SK-N-SH (cell line): ENCODE results near the gene ZNF503. TPM values are rescaled to one million over a fixed set of nuclear protein-coding genes. Genes with fewer than 3 reads are reported as not detected.

Experiments used
- CTCF ChIA-PET: fragments of 300-600, 350-600 bp; formaldehyde crosslinking; extraction: SDS; loops from one replicate; lab custom pipeline; 2021; lab: Yijun Ruan, JAX
- POLR2A ChIA-PET: fragments of 350-600 bp; sonication (Branson Sonifier 250); formaldehyde crosslinking; extraction: SDS; loops from one replicate; lab custom pipeline; 2020; ENCODE audit warnings: antibody characterized with exemption, inconsistent platforms; lab: Yijun Ruan, JAX
- DNase-seq: peaks from one replicate; pipeline ENCODE4 v3.0.0; 2012
- H2AFZ ChIP-seq: fragments of 200-600 bp; sonication (generic); 2 replicates; pipeline ENCODE4 v1.8.1; 2016; ENCODE audit warnings: antibody characterized with exemption, mild to moderate bottlenecking, low read depth
- H3F3A ChIP-seq: fragments of 200-600 bp; sonication (generic); replicated peaks from 2 replicates; pipeline ENCODE3; 2016; ENCODE audit warnings: antibody characterized with exemption, mild to moderate bottlenecking; ENCODE audit not compliant: insufficient read depth
- H3K27ac ChIP-seq, 2 experiments: fragments of 200-500 bp in 1 of 2; fragments of 200-600 bp in 1 of 2; sonication (Bioruptor generic) in 1 of 2; sonication (generic), shearing (Covaris generic) in 1 of 2; 2 replicates each; pipeline versions ENCODE4 v1.5.1 to v1.6.1; 2014 to 2016; ENCODE audit warnings: low read depth in 2 of 2, inconsistent platforms in 1 of 2, low read length in 1 of 2, mild to moderate bottlenecking in 1 of 2, mixed read lengths in 1 of 2
- H3K27me3 ChIP-seq: fragments of 200-600 bp; sonication (generic), shearing (Covaris generic); 2 replicates; pipeline ENCODE4 v1.6.1; 2016; ENCODE audit warnings: mixed run types; ENCODE audit not compliant: insufficient read depth
- H3K36me3 ChIP-seq, 2 experiments: fragments of 200-500 bp in 1 of 2; fragments of 200-600 bp in 1 of 2; sonication (Bioruptor generic) in 1 of 2; sonication (generic) in 1 of 2; replicated peaks in 1 of 2; 2 replicates each; pipeline versions ENCODE3 to v1.5.1; 2014 to 2016; ENCODE audit warnings: low read length in 1 of 2, mild to moderate bottlenecking in 1 of 2; ENCODE audit not compliant: insufficient read depth in 2 of 2, control insufficient read depth in 1 of 2
- H3K4me1 ChIP-seq, 2 experiments: fragments of 200-500 bp in 1 of 2; fragments of 200-600 bp in 1 of 2; sonication (Bioruptor generic) in 1 of 2; sonication (generic), shearing (Covaris generic) in 1 of 2; 2 replicates each; pipeline versions ENCODE4 v1.5.1 to v1.6.1; 2014 to 2016; ENCODE audit warnings: low read depth in 1 of 2, low read length in 1 of 2, mixed run types in 1 of 2; ENCODE audit not compliant: insufficient read depth in 2 of 2, control insufficient read depth in 1 of 2
- H3K4me2 ChIP-seq: fragments of 200-600 bp; sonication (generic), shearing (Covaris generic); 2 replicates; pipeline ENCODE4 v1.6.1; 2017; ENCODE audit warnings: mixed run types
- H3K4me3 ChIP-seq, 2 experiments: fragments of 200-500 bp in 1 of 2; fragments of 200-600 bp in 1 of 2; sonication (Bioruptor generic) in 1 of 2; sonication (generic), shearing (Covaris generic) in 1 of 2; 2 replicates each; pipeline versions ENCODE4 v1.5.1 to v1.8.1; 2014 to 2016; ENCODE audit warnings: low read depth in 2 of 2, inconsistent platforms in 1 of 2, low read length in 1 of 2, mild to moderate bottlenecking in 1 of 2, mixed read lengths in 1 of 2, moderate library complexity in 1 of 2
- H3K79me2 ChIP-seq: fragments of 200-600 bp; sonication (generic); 2 replicates; pipeline ENCODE4 v1.8.1; 2017; ENCODE audit warnings: mild to moderate bottlenecking; ENCODE audit not compliant: insufficient read depth
- H3K9ac ChIP-seq: fragments of 200-600 bp; sonication (generic); 2 replicates; pipeline ENCODE4 v1.6.1; 2017; ENCODE audit warnings: mixed run types
- H3K9me2 ChIP-seq: fragments of 200-600 bp; sonication (generic); 2 replicates; pipeline ENCODE4 v1.6.1; 2017; ENCODE audit warnings: mixed run types
- H3K9me3 ChIP-seq: fragments of 200-600 bp; sonication (generic); 2 replicates; pipeline ENCODE4 v1.6.1; 2017; ENCODE audit warnings: mixed run types, mild to moderate bottlenecking, moderate library complexity
- H4K20me1 ChIP-seq: fragments of 200-600 bp; sonication (generic); 2 replicates; pipeline ENCODE4 v1.6.1; 2017; ENCODE audit warnings: mild to moderate bottlenecking, mixed run types; ENCODE audit not compliant: insufficient read depth
- ELF1 ChIP-seq: IDR thresholded peaks from 2 replicates; pipeline ENCODE4 v1.4.0; 2012
- EZH2phosphoT487 ChIP-seq: fragments of 200-600 bp; sonication (generic); IDR thresholded peaks from 2 replicates; pipeline ENCODE4 v1.6.1; 2017; ENCODE audit warnings: low read depth, mixed run types, mild to moderate bottlenecking, antibody characterized with exemption, moderate library complexity, borderline replicate concordance
- FOSL2 ChIP-seq: IDR thresholded peaks from 2 replicates; pipeline ENCODE4 v1.4.0; 2012; ENCODE audit warnings: low read depth, mild to moderate bottlenecking, moderate library complexity, borderline replicate concordance
- FOXJ3 ChIP-seq: sonication (generic); formaldehyde crosslinking; IDR thresholded peaks from 2 replicates; pipeline ENCODE4 v1.5.1; 2020; ENCODE audit warnings: mild to moderate bottlenecking, missing genetic modification reagents
- FOXM1 ChIP-seq: IDR thresholded peaks from 2 replicates; pipeline ENCODE4 v1.4.0; 2012; ENCODE audit warnings: low read depth, mild to moderate bottlenecking
- JUND ChIP-seq: IDR thresholded peaks from 2 replicates; pipeline ENCODE4 v1.4.0; 2012
- NFIC ChIP-seq: IDR thresholded peaks from 2 replicates; pipeline ENCODE4 v1.4.0; 2012; ENCODE audit warnings: borderline replicate concordance
- NRF1 ChIP-seq: IDR thresholded peaks from 2 replicates; pipeline ENCODE4 v1.6.1; 2012; ENCODE audit warnings: low read depth, mild to moderate bottlenecking, low read length
- POLR2AphosphoS5 ChIP-seq: IDR thresholded peaks from 2 replicates; pipeline ENCODE4 v1.6.1; 2012; ENCODE audit warnings: low read depth, low read length
- RAD21 ChIP-seq: IDR thresholded peaks from 2 replicates; pipeline ENCODE4 v1.6.1; 2012; ENCODE audit warnings: mild to moderate bottlenecking, low read length
- RCOR1 ChIP-seq: fragments of 150-350 bp; IDR thresholded peaks from 2 replicates; pipeline ENCODE4 v1.6.1; 2017; ENCODE audit warnings: antibody characterized with exemption, low read length
- RXRA ChIP-seq: IDR thresholded peaks from 2 replicates; pipeline ENCODE4 v1.4.0; 2012; ENCODE audit warnings: low read depth, mild to moderate bottlenecking, borderline replicate concordance
- SIN3A ChIP-seq: IDR thresholded peaks from 2 replicates; pipeline ENCODE4 v1.6.1; 2012; ENCODE audit warnings: low read depth, mild to moderate bottlenecking, low read length, moderate library complexity, borderline replicate concordance
- TEAD4 ChIP-seq: IDR thresholded peaks from 2 replicates; pipeline ENCODE4 v1.4.0; 2012; ENCODE audit warnings: mild to moderate bottlenecking, borderline replicate concordance; ENCODE audit not compliant: insufficient read depth
- YY1 ChIP-seq: IDR thresholded peaks from 2 replicates; pipeline ENCODE4 v1.4.0; 2012; ENCODE audit warnings: low read depth, mild to moderate bottlenecking
- WGBS: methylation state at CpG from one replicate; pipeline ENCODE4 v1.1.6; 2017; ENCODE audit warnings: low lambda C conversion rate; 5-methylcytosine and 5-hydroxymethylcytosine counted together
- polyA plus RNA-seq, 3 experiments: library from polyadenylated mRNA; depleted of rRNA; stranded (reverse); fragments of >200 nt; gene quantifications; 2 replicates each; pipeline ENCODE4 v1.2.3, GENCODE V29; 2012
- TF ChIP-seq, protein P1 (sequence below): IDR thresholded peaks from 2 replicates; pipeline ENCODE4 v1.4.0; 2012; ENCODE audit warnings: low read depth
- TF ChIP-seq, protein P2 (sequence below): IDR thresholded peaks from 2 replicates; pipeline ENCODE4 v1.6.1; 2012; ENCODE audit warnings: mild to moderate bottlenecking, low read depth, low read length, moderate library complexity
- TF ChIP-seq, protein P3 (sequence below): fragments of 150-350 bp; IDR thresholded peaks from 2 replicates; pipeline ENCODE4 v1.6.1; 2016; ENCODE audit warnings: mild to moderate bottlenecking, low read depth, low read length

Gene ZNF503
- polyA plus RNA-seq, 1 of the 3 experiments (the other 2 are of a cell fraction) = 5.9 TPM

DNA sequence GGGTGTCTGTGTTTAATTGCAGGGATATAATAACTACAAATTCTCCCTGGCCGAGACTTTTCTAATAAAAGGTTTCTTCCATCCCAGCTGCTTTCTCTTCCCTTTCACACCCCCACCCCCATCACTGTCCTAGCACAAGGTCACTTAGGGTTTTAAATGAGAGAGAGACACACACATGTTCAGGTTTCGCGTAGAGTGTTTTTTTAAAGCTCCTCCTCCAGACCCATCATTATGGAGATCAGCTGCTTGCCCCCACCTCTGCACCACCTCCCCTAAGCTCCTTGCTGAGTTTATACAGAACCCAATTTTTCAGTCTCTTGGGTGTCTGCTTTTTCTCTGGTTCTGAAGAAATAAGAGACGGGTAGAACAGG lies 48.5 kb upstream of the ZNF503 start:
- TF ChIP-seq, protein P1, sequence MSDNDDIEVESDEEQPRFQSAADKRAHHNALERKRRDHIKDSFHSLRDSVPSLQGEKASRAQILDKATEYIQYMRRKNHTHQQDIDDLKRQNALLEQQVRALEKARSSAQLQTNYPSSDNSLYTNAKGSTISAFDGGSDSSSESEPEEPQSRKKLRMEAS = no peak
- TF ChIP-seq YY1 (no peak), FOXJ3 (CRISPR knock-in tag) (no peak), TEAD4 (no peak), NFIC (no peak), RCOR1 (no peak), RXRA (no peak), JUND (no peak), POLR2AphosphoS5 (no peak)
- TF ChIP-seq, protein P2, sequence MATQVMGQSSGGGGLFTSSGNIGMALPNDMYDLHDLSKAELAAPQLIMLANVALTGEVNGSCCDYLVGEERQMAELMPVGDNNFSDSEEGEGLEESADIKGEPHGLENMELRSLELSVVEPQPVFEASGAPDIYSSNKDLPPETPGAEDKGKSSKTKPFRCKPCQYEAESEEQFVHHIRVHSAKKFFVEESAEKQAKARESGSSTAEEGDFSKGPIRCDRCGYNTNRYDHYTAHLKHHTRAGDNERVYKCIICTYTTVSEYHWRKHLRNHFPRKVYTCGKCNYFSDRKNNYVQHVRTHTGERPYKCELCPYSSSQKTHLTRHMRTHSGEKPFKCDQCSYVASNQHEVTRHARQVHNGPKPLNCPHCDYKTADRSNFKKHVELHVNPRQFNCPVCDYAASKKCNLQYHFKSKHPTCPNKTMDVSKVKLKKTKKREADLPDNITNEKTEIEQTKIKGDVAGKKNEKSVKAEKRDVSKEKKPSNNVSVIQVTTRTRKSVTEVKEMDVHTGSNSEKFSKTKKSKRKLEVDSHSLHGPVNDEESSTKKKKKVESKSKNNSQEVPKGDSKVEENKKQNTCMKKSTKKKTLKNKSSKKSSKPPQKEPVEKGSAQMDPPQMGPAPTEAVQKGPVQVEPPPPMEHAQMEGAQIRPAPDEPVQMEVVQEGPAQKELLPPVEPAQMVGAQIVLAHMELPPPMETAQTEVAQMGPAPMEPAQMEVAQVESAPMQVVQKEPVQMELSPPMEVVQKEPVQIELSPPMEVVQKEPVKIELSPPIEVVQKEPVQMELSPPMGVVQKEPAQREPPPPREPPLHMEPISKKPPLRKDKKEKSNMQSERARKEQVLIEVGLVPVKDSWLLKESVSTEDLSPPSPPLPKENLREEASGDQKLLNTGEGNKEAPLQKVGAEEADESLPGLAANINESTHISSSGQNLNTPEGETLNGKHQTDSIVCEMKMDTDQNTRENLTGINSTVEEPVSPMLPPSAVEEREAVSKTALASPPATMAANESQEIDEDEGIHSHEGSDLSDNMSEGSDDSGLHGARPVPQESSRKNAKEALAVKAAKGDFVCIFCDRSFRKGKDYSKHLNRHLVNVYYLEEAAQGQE = no peak
- H3K4me1 ChIP-seq = no peaks in the 10 kb centered on the region
- no peak overlapping the region for H2AFZ ChIP-seq
- ChIA-PET POLR2A (no interaction called here), CTCF (interaction anchor here (1.5 to 1.7 kb wide), 2 partner anchors 19 to 43 kb away, joined by 3 read pairs; no protein-coding TSS in a partner anchor)
- no peak overlapping the region for H3K4me3 ChIP-seq
- H3K9me3 ChIP-seq = no peaks in the 10 kb centered on the region
- H3K9ac ChIP-seq = no peak overlapping the region
- H4K20me1 ChIP-seq = no peaks in the 10 kb centered on the region
- no peak for DNase-seq
- H3K36me3 ChIP-seq = no peaks in the 10 kb centered on the region
- H3K27ac ChIP-seq = no peak overlapping the region
- H3K79me2 ChIP-seq = no peaks in the 10 kb centered on the region
- H3K9me2 ChIP-seq = no peaks in the 10 kb centered on the region
- H3F3A ChIP-seq = no peaks in the 10 kb centered on the region
- H3K27me3 ChIP-seq = no peaks in the 10 kb centered on the region
- WGBS = 70% methylated on average over 4 of the region's 4 CpGs
- no peak overlapping the region for H3K4me2 ChIP-seq

DNA sequence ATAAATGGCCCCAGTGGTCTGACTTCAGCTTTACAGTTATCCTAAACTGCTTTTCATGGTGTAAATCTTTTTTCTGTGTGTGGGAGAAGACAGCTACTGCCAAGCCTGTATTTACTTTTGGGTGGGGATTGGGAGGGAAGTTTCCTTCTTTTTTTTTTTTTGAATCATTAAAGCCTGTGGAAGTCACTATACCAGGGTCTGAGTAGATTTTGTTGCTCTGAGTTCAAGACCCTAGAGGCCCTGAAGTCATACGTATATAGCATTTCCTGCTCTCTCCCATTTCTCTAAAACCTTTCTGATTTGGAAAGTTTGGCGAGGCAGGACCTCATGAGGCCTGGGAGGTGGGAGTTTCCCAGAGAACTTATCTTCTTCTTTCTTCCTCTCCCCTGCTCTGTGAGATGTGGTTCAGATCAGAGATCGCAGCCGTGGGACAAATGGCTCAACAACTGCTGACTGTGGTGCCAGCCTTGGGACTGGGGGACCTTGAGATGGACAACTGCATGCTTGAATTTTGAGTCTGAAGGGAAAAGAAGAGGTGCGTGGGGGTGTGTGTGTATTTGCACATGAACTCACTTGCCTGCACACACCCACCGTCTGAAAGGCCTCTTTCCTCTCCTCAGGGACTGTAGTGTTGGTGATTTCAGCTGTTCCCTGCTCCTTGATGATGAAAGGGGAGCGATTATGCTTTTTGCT lies 48.0 kb upstream of the ZNF503 start:
- H3K27me3 ChIP-seq = no peaks in the 10 kb centered on the region
- no peak overlapping the region for H3K4me3 ChIP-seq
- no peaks in the 10 kb centered on the region for H3K4me1 ChIP-seq
- ChIA-PET POLR2A (no interaction called here), CTCF (interaction anchor here (0.6 to 1.5 kb wide), 3 partner anchors 14 to 26 kb away, joined by 3 read pairs; no protein-coding TSS in a partner anchor)
- no peak overlapping the region for H2AFZ ChIP-seq
- no peaks in the 10 kb centered on the region for H3K36me3 ChIP-seq
- no peaks in the 10 kb centered on the region for H4K20me1 ChIP-seq
- H3K9me2 ChIP-seq = no peaks in the 10 kb centered on the region
- no peak overlapping the region for H3K9ac ChIP-seq
- H3K4me2 ChIP-seq = no peak overlapping the region
- no peaks in the 10 kb centered on the region for H3F3A ChIP-seq
- WGBS = 81% methylated on average over 5 of the region's 7 CpGs
- no peak for DNase-seq
- H3K79me2 ChIP-seq = no peaks in the 10 kb centered on the region
- H3K27ac ChIP-seq = no peak overlapping the region
- no peaks in the 10 kb centered on the region for H3K9me3 ChIP-seq
- TF ChIP-seq, protein P2 = no peak
- TF ChIP-seq FOSL2 (no peak), NRF1 (no peak), NFIC (no peak), JUND (no peak), EZH2phosphoT487 (no peak), FOXM1 (no peak), SIN3A (no peak), ELF1 (no peak), TEAD4 (no peak), RAD21 (no peak), POLR2AphosphoS5 (no peak), FOXJ3 (CRISPR knock-in tag) (no peak)
- TF ChIP-seq, protein P1 = no peak
- TF ChIP-seq, protein P3, sequence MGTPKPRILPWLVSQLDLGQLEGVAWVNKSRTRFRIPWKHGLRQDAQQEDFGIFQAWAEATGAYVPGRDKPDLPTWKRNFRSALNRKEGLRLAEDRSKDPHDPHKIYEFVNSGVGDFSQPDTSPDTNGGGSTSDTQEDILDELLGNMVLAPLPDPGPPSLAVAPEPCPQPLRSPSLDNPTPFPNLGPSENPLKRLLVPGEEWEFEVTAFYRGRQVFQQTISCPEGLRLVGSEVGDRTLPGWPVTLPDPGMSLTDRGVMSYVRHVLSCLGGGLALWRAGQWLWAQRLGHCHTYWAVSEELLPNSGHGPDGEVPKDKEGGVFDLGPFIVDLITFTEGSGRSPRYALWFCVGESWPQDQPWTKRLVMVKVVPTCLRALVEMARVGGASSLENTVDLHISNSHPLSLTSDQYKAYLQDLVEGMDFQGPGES = no peak
